GM21381 (cell line): Measurements from ENCODE around the gene TASP1.
A peak's percentile ranks its signal among the peaks of the same experiment; 100 is the strongest.
"Not testable (repeated sequence)": the region's sequence is repeated elsewhere in the genome, so short reads cannot be mapped to it uniquely, and the experiment has no call there.

ENCODE experiments used
- ATAC-seq: cut with Tn5 transposase; IDR thresholded peaks from one replicate; pipeline ENCODE4 v1.9.1; 2021; ENCODE audit warnings: mild to moderate bottlenecking, moderate library complexity; ENCODE audit not compliant: unreplicated experiment

TASP1 gene, protein sequence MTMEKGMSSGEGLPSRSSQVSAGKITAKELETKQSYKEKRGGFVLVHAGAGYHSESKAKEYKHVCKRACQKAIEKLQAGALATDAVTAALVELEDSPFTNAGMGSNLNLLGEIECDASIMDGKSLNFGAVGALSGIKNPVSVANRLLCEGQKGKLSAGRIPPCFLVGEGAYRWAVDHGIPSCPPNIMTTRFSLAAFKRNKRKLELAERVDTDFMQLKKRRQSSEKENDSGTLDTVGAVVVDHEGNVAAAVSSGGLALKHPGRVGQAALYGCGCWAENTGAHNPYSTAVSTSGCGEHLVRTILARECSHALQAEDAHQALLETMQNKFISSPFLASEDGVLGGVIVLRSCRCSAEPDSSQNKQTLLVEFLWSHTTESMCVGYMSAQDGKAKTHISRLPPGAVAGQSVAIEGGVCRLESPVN

DNA sequence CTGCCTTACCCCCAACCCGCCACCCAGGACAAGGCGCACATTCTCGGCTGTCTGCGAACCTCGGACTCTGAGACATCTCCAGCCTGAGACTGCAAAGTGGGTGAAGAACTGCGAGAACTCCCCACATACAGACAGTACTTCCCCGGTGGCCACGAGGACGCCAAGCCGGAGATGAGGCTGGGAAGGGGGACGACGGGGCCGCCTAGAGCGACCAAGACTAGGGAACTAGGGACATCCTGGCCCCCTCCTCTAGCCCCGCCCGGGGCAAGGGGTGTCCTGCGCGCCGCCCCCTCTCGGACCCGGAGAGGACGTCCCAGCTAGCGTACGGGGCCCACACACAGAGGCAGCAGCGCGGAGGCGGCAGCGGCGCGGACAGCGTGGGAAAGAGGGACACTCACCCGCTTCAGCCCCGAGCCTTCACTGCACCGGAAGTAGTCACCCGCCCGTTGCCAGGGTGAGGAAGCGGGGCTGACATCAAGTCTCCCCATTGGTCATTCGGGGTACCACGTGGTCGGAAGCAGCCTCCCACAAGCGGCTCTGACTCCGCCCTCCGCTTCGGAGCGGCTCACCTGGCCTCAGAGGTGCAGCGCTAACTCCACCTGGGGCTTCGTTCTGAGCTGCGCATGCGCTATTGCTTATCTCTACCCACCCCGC lies at the start of gene TASP1:
Gene TASP1, minus strand, starts transcription at position 437 of the 654 bp plus-strand sequence. CDS start 8,854 bp downstream, outside the sequence.
- ATAC-seq, result peak; percentile 100

DNA sequence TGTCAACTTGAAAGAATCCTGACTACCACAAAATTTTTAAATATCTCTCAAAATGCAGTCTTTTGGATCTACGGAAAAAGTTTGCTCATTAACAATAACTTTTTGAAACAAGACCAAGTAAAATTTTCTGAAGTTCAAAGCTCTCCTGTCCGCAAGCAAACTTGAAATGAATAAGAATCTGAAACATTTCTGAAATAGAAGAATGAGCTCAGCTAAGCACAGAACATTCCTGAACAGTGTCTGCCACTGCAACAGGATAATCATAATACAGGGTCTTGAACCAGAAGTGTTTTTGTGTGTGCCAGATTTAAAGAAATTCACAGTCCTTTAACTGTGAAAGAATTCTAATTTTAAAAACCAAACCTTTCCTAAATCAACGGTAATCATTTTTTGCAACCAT lies 49.1 kb upstream of the TASP1 start:
- ATAC-seq, result no peak

- ATAC-seq, result no peak
These were observed 46.9 kb upstream of the TASP1 start for GRCh38 chr20:13685623-13686022.

DNA sequence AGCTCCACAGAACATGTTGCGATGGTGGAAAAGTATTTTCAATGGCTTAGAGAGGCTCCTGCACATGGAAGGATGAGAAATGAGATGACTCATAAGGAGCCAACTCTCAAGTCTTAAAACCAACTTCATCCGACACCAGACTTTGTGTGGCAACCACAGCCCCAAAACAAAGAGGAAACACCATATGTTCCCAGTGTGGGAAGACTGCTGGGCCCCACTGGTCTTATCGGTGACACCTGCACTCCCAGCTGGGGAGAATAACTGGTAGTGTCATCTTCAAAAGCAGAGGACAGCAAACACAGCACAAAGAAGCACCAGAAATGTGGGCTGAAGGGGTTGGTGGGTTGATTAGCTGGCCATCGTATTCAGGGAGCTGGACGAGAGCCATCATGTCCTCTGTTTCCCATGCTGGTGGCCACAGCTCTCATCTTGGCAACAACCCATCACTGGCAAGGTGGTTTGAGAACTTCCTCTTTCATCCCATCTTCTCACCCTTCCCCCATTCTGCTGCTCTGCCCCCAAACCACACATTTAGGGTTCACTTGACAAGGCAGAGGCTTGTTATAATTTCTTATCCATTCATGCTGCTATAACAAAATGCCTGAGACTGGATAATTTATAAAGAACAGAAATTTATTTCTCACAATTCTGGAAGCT lies 46.0 kb upstream of the TASP1 start:
- ATAC-seq, result peak; percentile 73

DNA sequence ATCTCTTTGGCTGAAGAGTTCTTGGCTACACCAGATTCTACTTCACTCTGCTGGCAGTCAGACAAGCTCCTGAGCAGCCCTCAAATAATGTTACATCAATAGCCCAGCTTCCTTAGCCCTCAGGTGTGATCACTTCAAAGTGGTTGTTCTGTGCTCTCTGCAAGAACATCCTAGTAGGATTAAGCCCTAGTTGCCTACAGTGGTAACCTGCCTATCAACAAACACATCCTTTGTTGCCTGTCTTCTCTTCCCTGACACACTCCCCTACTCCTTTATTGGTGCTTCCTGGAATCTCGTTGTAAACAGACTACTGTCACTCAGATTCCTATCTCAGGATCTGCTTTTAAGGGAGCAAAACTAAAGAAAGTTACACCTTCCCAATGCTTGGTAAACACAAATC lies 45.1 kb upstream of the TASP1 start:
- no peak for ATAC-seq

GRCh38 chr20:13681248-13682125 lies 42.8 kb upstream of the TASP1 start:
- ATAC-seq, result peak; percentile 63

GRCh38 chr20:13678944-13679343 lies 40.2 kb upstream of the TASP1 start:
- ATAC-seq, result no peak

GRCh38 chr20:13677241-13677640 lies 38.5 kb upstream of the TASP1 start:
- ATAC-seq, result no peak

DNA sequence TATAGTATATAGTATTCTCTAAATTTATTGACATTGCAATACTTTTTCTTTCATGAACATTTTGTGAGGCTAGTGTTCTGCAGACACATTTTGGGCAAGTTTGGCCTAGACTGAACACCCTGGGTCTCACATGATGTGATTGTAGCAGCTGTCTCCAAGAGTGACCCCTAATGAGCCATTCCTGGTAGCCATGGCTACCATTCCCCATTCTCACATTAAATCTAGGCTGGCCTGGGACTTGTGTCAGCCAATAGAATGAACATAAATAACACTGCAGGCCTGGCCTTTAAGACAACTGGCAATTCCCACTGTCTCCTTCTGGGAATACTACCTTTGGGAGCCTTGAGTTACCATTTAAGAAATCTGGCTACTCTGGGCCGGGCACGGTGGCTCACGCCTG lies 38.0 kb upstream of the TASP1 start:
- no peak for ATAC-seq

GRCh38 chr20:13672690-13673089 lies 34.0 kb upstream of the TASP1 start:
- ATAC-seq, result no peak

- ATAC-seq, result no peak
These were observed 33.2 kb upstream of the TASP1 start for GRCh38 chr20:13671916-13672378.

DNA sequence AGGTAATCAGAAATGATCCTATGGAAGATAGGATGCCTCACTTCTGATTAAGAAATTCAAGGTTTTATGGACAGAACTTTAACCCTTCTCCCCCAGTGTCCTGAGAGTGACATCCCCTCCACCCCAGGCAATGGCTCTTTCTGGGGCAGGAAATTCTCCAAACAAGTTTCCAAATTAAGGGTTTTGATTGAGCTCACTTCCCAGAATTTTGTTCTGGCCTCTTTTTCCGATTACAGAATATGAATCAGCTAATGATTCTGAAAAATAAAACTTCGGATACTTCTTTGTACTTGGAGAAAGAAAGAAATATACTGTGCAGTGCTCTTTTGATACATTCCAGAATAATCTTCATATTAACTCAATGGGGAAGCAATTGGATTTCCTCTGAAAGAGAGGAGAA lies 32.8 kb upstream of the TASP1 start:
- ATAC-seq, result no peak

DNA sequence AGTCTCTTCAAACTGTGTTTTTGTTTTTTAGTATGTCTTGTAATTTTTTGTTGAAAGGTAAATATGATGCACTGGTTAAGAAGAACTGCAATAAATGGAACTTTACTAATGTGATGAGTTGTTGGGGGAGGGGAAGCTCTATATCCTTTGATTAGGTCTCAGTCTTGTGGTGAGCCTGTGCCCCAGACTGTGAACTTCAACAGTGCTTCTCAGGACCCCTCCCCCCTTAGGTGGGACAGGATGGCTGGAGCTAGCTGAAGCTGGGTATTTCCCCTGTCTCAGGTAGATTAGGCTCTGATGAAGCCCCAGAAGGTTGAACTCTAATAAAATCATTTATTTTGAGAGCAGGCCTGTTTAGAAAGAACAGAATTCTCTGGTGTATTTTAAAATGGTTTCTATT lies 31.4 kb upstream of the TASP1 start:
- no peak for ATAC-seq

DNA sequence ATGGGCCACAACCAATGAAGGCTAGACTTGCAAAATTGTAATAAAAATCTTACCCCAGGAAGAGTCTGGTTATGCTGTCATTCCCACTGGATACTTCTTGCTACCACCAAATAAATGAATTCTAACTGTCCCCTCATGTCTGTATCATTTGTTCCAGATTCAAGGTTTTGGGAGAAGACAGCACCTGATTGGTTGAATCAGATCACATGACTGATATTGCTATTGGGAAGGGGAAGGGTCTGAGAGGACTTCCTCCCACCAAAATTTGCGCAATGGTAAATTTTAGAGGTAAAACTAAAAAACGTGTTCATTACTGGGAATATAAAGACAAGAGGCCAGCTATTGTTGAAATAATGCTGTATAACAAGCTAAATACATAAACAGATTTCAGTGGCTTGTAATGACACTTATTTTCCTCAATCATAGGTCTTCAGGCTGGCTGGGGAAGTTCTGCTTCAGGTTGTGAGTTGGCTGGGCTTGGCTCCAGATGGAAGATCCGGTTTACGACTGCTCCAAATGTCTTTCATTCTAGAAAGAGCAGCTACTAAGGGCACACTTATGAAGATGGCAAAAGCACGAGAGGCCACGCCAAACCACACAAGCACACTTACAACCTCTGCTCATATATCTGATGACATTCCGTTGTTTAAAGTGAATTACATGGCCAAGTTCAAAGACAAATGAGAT lies 27.1 kb upstream of the TASP1 start:
- ATAC-seq, result no peak

DNA sequence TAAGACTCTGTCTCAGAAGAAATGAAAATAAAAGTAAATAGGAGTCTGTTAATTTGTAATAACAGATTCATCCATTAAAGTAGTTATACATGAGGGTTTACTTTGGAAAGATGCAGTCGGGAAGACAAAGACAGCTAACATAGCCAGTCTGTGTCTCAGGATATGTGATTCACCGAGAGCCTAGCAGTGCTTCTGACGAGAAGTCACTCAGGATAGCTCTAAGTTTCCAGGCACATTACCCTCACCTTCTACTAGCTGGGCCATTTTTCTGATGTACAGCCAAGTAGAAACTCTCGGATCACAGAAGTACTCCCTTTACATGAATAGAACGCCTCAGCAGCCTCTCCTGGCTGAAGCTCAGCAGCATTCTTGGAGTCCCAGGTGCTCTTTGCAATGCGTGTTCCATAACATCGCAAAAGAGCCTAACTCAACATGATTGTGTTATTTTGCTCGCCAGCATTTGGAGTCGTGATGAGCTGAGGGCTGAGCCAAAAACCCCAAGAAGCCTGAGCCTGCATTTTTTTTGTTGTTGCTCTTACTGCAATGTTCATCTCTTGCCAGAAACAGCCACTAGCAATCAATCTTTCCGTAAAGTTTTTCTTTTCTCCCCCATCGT lies 22.4 kb upstream of the TASP1 start:
- ATAC-seq, result no peak

- peak; percentile 91 for ATAC-seq
These were observed 20.6 kb upstream of the TASP1 start for GRCh38 chr20:13659288-13659687.

DNA sequence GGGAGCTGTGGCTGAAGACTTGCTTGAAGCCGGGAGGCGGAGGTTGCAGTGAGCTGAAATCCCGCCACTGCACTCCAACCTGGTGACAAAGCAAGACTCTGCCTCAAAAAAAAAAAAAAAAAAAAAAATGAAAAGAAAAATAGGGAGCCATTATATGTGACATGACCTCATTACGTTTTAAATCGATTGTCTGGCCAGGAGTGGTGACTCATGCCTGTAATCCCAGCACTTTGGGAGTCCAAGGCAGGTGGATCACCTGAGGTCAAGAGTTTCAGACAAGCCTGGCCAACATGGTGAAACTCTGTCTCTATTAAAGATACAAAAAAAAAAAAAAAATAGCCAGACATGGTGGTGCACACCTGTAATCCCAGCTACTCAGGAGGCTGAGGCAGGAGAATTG lies 19.3 kb upstream of the TASP1 start:
- ATAC-seq, result not testable (repeated sequence)

DNA sequence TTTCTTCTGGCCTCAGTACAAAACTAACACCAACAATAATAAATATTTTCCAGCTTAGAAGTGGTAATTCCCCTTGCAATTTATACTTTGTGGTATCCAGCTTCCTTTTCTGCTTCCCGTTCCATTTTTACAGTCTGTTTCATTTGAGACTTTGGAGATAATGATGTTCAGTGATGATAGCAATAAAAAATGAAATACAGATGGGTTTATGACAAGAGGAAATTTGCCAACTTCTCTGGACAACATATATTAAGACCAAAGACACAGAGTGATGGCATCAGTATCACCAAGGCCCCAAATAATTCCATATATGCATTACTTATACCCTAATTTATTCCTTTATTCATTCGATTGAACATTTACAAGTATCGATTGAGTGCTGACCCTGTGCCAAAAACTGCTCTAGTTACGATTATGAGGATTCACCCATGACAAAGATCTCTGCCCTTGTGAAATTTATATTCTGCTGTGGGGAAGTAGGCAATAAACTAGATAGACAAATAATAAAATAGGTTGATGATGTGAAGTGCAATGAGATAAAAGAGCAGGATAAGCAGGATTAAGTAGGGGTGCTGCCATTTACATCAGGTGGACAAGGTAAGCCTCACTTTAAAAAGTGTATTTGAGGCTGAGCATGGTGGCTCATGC lies 18.1 kb upstream of the TASP1 start:
- no peak for ATAC-seq

GRCh38 chr20:13654463-13655023 lies 15.8 kb upstream of the TASP1 start:
- ATAC-seq, result no peak
